IMR-90 (cell line): ENCODE results near the gene SCG5. TPM values are rescaled to one million over a fixed set of nuclear protein-coding genes. Genes with fewer than 3 reads are reported as not detected.

ENCODE experiments used
- ATAC-seq: fragments of 200-7000 bp; cut with Tn5 transposase; 2 replicates; pipeline ENCODE4 v1.9.1; 2020; ENCODE audit warnings: low read depth, mild to moderate bottlenecking, moderate library complexity
- BruUV-seq: library from RNA; stranded (reverse); fragments of 400-500 nt; replicated peaks from 2 replicates; lab custom pipeline; 2021; lab: Mats Ljungman, UMichigan
- CTCF ChIA-PET: fragments of 300-600 bp; formaldehyde crosslinking; extraction: SDS; loops from one replicate; lab custom pipeline; 2021; ENCODE audit warnings: antibody characterized with exemption; lab: Yijun Ruan, JAX
- POLR2A ChIA-PET: fragments of 300-600 bp; sonication (Branson Sonifier 250); formaldehyde crosslinking; loops from one replicate; lab custom pipeline; 2022; ENCODE audit warnings: antibody characterized with exemption; ENCODE audit not compliant: unreplicated experiment; lab: Charles Lee
- DNase-seq: peaks from one replicate; pipeline ENCODE4 v3.0.0; 2013
- H2AFZ ChIP-seq: replicated peaks from 2 replicates; pipeline ENCODE3; 2013; ENCODE audit warnings: low read length, mild to moderate bottlenecking; ENCODE audit not compliant: poor library complexity
- H2AK5ac ChIP-seq: 2 replicates; pipeline ENCODE4 v1.6.1; 2013; ENCODE audit warnings: low read depth, low read length, inconsistent platforms
- H2AK9ac ChIP-seq: replicated peaks from 2 replicates; pipeline ENCODE3; 2013; ENCODE audit warnings: mild to moderate bottlenecking, low read depth, low read length, moderate library complexity; ENCODE audit not compliant: poor library complexity
- H2BK120ac ChIP-seq: 2 replicates; pipeline ENCODE4 v1.6.1; 2013; ENCODE audit warnings: low read depth, low read length, inconsistent platforms
- H2BK15ac ChIP-seq: 3 replicates; pipeline ENCODE4 v1.6.1; 2013; ENCODE audit warnings: low read depth, low read length, inconsistent platforms
- H2BK20ac ChIP-seq: 2 replicates; pipeline ENCODE4 v1.6.1; 2013; ENCODE audit warnings: low read depth, mild to moderate bottlenecking, inconsistent platforms, low read length, moderate library complexity
- H2BK5ac ChIP-seq: 2 replicates; pipeline ENCODE4 v1.6.1; 2013; ENCODE audit warnings: mild to moderate bottlenecking, low read depth, low read length, inconsistent platforms; ENCODE audit not compliant: poor library complexity, severe bottlenecking
- H3K14ac ChIP-seq: replicated peaks from 2 replicates; pipeline ENCODE4 v1.6.1; 2013; ENCODE audit warnings: low read depth, low read length, inconsistent platforms
- H3K18ac ChIP-seq: 2 replicates; pipeline ENCODE4 v1.6.1; 2013; ENCODE audit warnings: low read depth, low read length, control low read depth
- H3K23ac ChIP-seq: 2 replicates; pipeline ENCODE4 v1.6.1; 2013; ENCODE audit warnings: low read depth, low read length, inconsistent platforms
- H3K27ac ChIP-seq: 2 replicates; pipeline ENCODE4 v1.5.1; 2013; ENCODE audit warnings: mild to moderate bottlenecking, control low read depth, low read length; ENCODE audit not compliant: insufficient read depth
- H3K27me3 ChIP-seq: 2 replicates; pipeline ENCODE4 v1.6.1; 2013; ENCODE audit warnings: low read length; ENCODE audit not compliant: control insufficient read depth, insufficient read depth
- H3K36me3 ChIP-seq: 2 replicates; pipeline ENCODE4 v1.6.1; 2013; ENCODE audit warnings: low read length, mixed read lengths; ENCODE audit not compliant: control insufficient read depth, insufficient read depth
- H3K4ac ChIP-seq: 2 replicates; pipeline ENCODE4 v1.6.1; 2013; ENCODE audit warnings: low read depth, low read length, inconsistent platforms
- H3K4me1 ChIP-seq: 2 replicates; pipeline ENCODE4 v1.6.1; 2013; ENCODE audit warnings: low read length, mixed read lengths; ENCODE audit not compliant: control insufficient read depth, insufficient read depth
- H3K4me2 ChIP-seq: 2 replicates; pipeline ENCODE4 v1.6.1; 2013; ENCODE audit warnings: low read depth, mild to moderate bottlenecking, control low read depth, low read length, moderate library complexity
- H3K4me3 ChIP-seq: 2 replicates; pipeline ENCODE4 v1.5.1; 2013; ENCODE audit warnings: low read depth, mild to moderate bottlenecking, control low read depth, low read length, moderate library complexity; ENCODE audit not compliant: insufficient read depth
- H3K56ac ChIP-seq: 2 replicates; pipeline ENCODE4 v1.6.1; 2013; ENCODE audit warnings: low read length, inconsistent platforms; ENCODE audit not compliant: insufficient read depth; ENCODE audit errors: extremely low read depth
- H3K79me1 ChIP-seq, 2 experiments: 2 replicates each; pipeline ENCODE4 v1.6.1; 2013; ENCODE audit warnings: low read length in 2 of 2, inconsistent platforms in 1 of 2, low read depth in 1 of 2
- H3K9ac ChIP-seq: 2 replicates; pipeline ENCODE4 v1.6.1; 2013; ENCODE audit warnings: low read depth, low read length, control low read depth
- H3K9me1 ChIP-seq: 2 replicates; pipeline ENCODE4 v1.6.1; 2013; ENCODE audit warnings: low read length, inconsistent platforms; ENCODE audit not compliant: insufficient read depth
- H3K9me3 ChIP-seq: 2 replicates; pipeline ENCODE4 v1.6.1; 2013; ENCODE audit warnings: low read length; ENCODE audit not compliant: control insufficient read depth, insufficient read depth
- H4K20me1 ChIP-seq: 2 replicates; pipeline ENCODE4 v1.6.1; 2013; ENCODE audit warnings: low read length, inconsistent platforms; ENCODE audit not compliant: insufficient read depth
- H4K5ac ChIP-seq: 2 replicates; pipeline ENCODE4 v1.6.1; 2013; ENCODE audit warnings: mild to moderate bottlenecking, low read depth, low read length, control low read depth
- H4K8ac ChIP-seq, 2 experiments: 2 replicates each; pipeline ENCODE4 v1.6.1; 2013; ENCODE audit warnings: low read depth in 2 of 2, low read length in 2 of 2, control low read depth in 1 of 2, inconsistent platforms in 1 of 2
- H4K91ac ChIP-seq: 2 replicates; pipeline ENCODE4 v1.6.1; 2013; ENCODE audit warnings: low read depth, low read length, inconsistent platforms; ENCODE audit not compliant: insufficient read depth
- CEBPB ChIP-seq: IDR thresholded peaks from 2 replicates; pipeline ENCODE4 v1.6.1; 2012; ENCODE audit warnings: low read depth, low read length, improper control_type of control experiment
- CHD1 ChIP-seq: IDR thresholded peaks from 2 replicates; pipeline ENCODE4 v1.6.1; 2012; ENCODE audit warnings: low read depth, low read length, improper control_type of control experiment
- FOS ChIP-seq: fragments of 150-350 bp; IDR thresholded peaks from 2 replicates; pipeline ENCODE4 v1.6.1; 2016; ENCODE audit warnings: low read depth, low read length
- NFE2L2 ChIP-seq: fragments of 150-350 bp; IDR thresholded peaks from 2 replicates; pipeline ENCODE4 v1.6.1; 2016; ENCODE audit warnings: low read depth, mild to moderate bottlenecking, low read length
- SMC3 ChIP-seq: fragments of 150-350 bp; IDR thresholded peaks from 2 replicates; pipeline ENCODE4 v1.6.1; 2016; ENCODE audit warnings: low read depth, mild to moderate bottlenecking, antibody characterized with exemption, low read length, moderate library complexity
- WGBS, 2 experiments: methylation state at CpG; one replicate each; pipeline versions ENCODE4 v1.1.5 to v1.1.7; 2013; ENCODE audit warnings: missing lambda C conversion rate in 2 of 2; ENCODE audit not compliant: insufficient read length in 1 of 2; ENCODE audit errors: extremely low coverage in 2 of 2; 5-methylcytosine and 5-hydroxymethylcytosine counted together
- dilution Hi-C: fragments of 300-500 bp; cut with HindIII; formaldehyde crosslinking; loops from one replicate; pipeline ENCODE4 v1.14.3; 2018; ENCODE audit warnings: low sequenced_read_pairs; ENCODE audit not compliant: unreplicated experiment
- in situ Hi-C: fragments of 300-500 bp; cut with MboI; formaldehyde crosslinking; loops from 3 replicates; pipeline ENCODE4 v1.14.3; 2019; ENCODE audit warnings: low sequenced_read_pairs, inconsistent platforms, mixed read lengths
- intact Hi-C: fragments of 100-400 bp; cut with micrococcal nuclease; formaldehyde crosslinking; loops from 2 replicates; pipeline ENCODE4 v1.10.0; 2022
- polyA plus RNA-seq, 3 experiments: library from polyadenylated mRNA; depleted of rRNA; stranded (reverse); fragments of >200 nt; gene quantifications; 2 replicates each; pipeline ENCODE4 v1.2.3, GENCODE V29; 2012; ENCODE audit warnings: low replicate concordance in 1 of 3
- total RNA-seq: library from RNA; depleted of rRNA; stranded (reverse); fragments of >200 nt; gene quantifications from 2 replicates; pipeline ENCODE4 v1.2.3, GENCODE V29; 2012

SCG5 gene
- total and polyA plus RNA-seq, 2 of the 4 experiments (the other 2 are of a cell fraction): 7.9 to 16.8 TPM

DNA sequence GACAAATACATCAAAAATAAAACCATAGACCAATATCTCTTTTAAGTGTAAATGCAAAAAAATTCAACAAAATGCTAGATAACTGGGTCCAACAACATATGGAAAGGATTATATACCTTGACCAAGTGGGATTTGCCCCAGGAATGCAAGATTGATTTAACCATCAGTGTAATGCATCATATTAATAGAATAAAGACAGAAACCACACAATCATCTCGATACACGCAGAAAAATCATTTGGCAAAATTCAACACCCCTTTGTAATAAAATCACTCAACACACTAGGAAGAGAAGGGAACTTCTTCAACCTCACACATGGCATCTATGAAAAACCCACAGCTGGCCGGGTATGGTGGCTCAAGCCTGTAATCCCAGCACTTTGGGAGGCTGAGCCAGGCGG, 95.8 kb downstream of the SCG5 start:
- ChIA-PET CTCF (no interaction called here), POLR2A (no interaction called here)
- Histone ChIP-seq H3K56ac (no peak overlapping the region), H4K91ac (no peak overlapping the region), H2AK9ac (no peak overlapping the region), H2BK120ac (no peak overlapping the region), H3K18ac (no peak overlapping the region), H4K5ac (no peak overlapping the region), H3K4me1 (no peaks in the 10 kb centered on the region), H3K9ac (no peak overlapping the region), H3K4ac (no peak overlapping the region), H3K36me3 (peaks cover 28% of the 10 kb centered on the region), H3K14ac (no peak overlapping the region), H3K27me3 (no peaks in the 10 kb centered on the region), H3K4me3 (no peak overlapping the region), H3K79me1 (peaks cover 4 to 12% of the 10 kb centered on the region in 2 experiments; a peak in 2 of 4 replicates), H2AFZ (no peak overlapping the region), H2BK15ac (no peak overlapping the region), H3K9me3 (peaks cover 2% of the 10 kb centered on the region; the same call in 1 of the 2 replicates), H2AK5ac (no peak overlapping the region), H3K23ac (no peak overlapping the region), H3K9me1 (no peaks in the 10 kb centered on the region), H4K20me1 (peaks cover 28% of the 10 kb centered on the region), H3K27ac (no peak overlapping the region), H3K4me2 (no peak overlapping the region), H2BK5ac (no peak overlapping the region), H2BK20ac (no peak overlapping the region), H4K8ac (no peak overlapping the region)
- dilution Hi-C loops (no loop called here), intact Hi-C loops (no loop called here), in situ Hi-C loops (no loop called here)
- no peak for TF ChIP-seq SMC3
- TF ChIP-seq CHD1: no peak
- TF ChIP-seq NFE2L2: no peak
- no peak for TF ChIP-seq FOS
- TF ChIP-seq CEBPB: no peak
- no CpG with 5 or more reads among the region's 4 CpGs for WGBS, 2 experiments
- ATAC-seq (peak; percentile 10), DNase-seq (peak; percentile 65)
- no TSS peak for BruUV-seq
